WTC11 (cell line): ENCODE data around the gene EEIG2. TPM values are rescaled to one million over a fixed set of nuclear protein-coding genes. Genes with fewer than 3 reads are reported as not detected.
A peak's percentile ranks its signal among the peaks of the same experiment; 100 is the strongest.

Experiments
- ATAC-seq: fragments of 200-7000 bp; cut with Tn5 transposase; 2 replicates; pipeline ENCODE4 v1.10.0; 2021; ENCODE audit warnings: mild to moderate bottlenecking, moderate library complexity
- CTCF ChIA-PET: fragments of 300-600 bp; sonication (Branson Sonifier 250); formaldehyde crosslinking; loops from one replicate; lab custom pipeline; 2021; ENCODE audit warnings: antibody characterized with exemption; lab: Charles Lee
- POLR2A ChIA-PET: fragments of 350-600 bp; sonication (Branson Sonifier 250); formaldehyde crosslinking; loops from one replicate; lab custom pipeline; 2021; ENCODE audit warnings: antibody characterized with exemption; lab: Charles Lee
- DNase-seq: peaks from one replicate; pipeline ENCODE4 v3.0.0; 2021; ENCODE audit warnings: low spot score
- H3K27ac Mint-ChIP-seq: 2 replicates; pipeline ENCODE4 v1.8.0; 2021; ENCODE audit warnings: mixed read lengths
- H3K27me3 Mint-ChIP-seq: 2 replicates; pipeline ENCODE4 v1.8.0; 2021; ENCODE audit warnings: low read depth, mild to moderate bottlenecking, moderate library complexity, mixed read lengths
- H3K36me3 Mint-ChIP-seq: 2 replicates; pipeline ENCODE4 v1.8.0; 2021; ENCODE audit warnings: mixed read lengths
- H3K4me1 Mint-ChIP-seq: 2 replicates; pipeline ENCODE4 v1.8.0; 2022; ENCODE audit warnings: mixed read lengths
- H3K4me3 Mint-ChIP-seq: 2 replicates; pipeline ENCODE4 v1.8.0; 2021; ENCODE audit warnings: mild to moderate bottlenecking, moderate library complexity, mixed read lengths
- H3K9me3 Mint-ChIP-seq: 2 replicates; pipeline ENCODE4 v1.8.0; 2021; ENCODE audit warnings: mixed read lengths
- CBFB ChIP-seq: sonication (generic); formaldehyde crosslinking; IDR thresholded peaks from 2 replicates; pipeline ENCODE4 v1.8.1; 2022; ENCODE audit warnings: mild to moderate bottlenecking, low read depth, missing genetic modification reagents
- CREB1 ChIP-seq: sonication (generic); formaldehyde crosslinking; IDR thresholded peaks from 2 replicates; pipeline ENCODE4 v1.8.0; 2023; ENCODE audit warnings: mild to moderate bottlenecking, missing genetic modification reagents
- EMX1 ChIP-seq: fragments of 250-450 bp; sonication (Bioruptor Pico); IDR thresholded peaks from 2 replicates; pipeline ENCODE4 v1.8.0; 2021; ENCODE audit warnings: mild to moderate bottlenecking
- ETV6 ChIP-seq: sonication (generic); formaldehyde crosslinking; IDR thresholded peaks from 2 replicates; pipeline ENCODE4 v1.8.1; 2022; ENCODE audit warnings: mild to moderate bottlenecking, missing genetic modification reagents
- FOXJ3 ChIP-seq: sonication (generic); formaldehyde crosslinking; IDR thresholded peaks from 2 replicates; pipeline ENCODE4 v1.9.0; 2021; ENCODE audit warnings: missing genetic modification reagents, mild to moderate bottlenecking, borderline replicate concordance
- JUN ChIP-seq: sonication (generic); formaldehyde crosslinking; IDR thresholded peaks from 2 replicates; pipeline ENCODE4 v1.8.0; 2023; ENCODE audit warnings: mild to moderate bottlenecking, missing genetic modification reagents
- MXD4 ChIP-seq: fragments of 250-450 bp; sonication (Bioruptor Pico); IDR thresholded peaks from 2 replicates; pipeline ENCODE4 v1.8.0; 2021; ENCODE audit warnings: mild to moderate bottlenecking, moderate library complexity, borderline replicate concordance
- ZNF121 ChIP-seq: sonication (generic); formaldehyde crosslinking; IDR thresholded peaks from 2 replicates; pipeline ENCODE4 v1.8.0; 2023; ENCODE audit warnings: missing genetic modification reagents
- ZNF138 ChIP-seq: sonication (generic); formaldehyde crosslinking; conservative IDR thresholded peaks from 2 replicates; pipeline ENCODE4 v1.8.1; 2022; ENCODE audit warnings: mild to moderate bottlenecking, moderate library complexity, missing genetic modification reagents
- ZNF263 ChIP-seq: sonication (generic); formaldehyde crosslinking; IDR thresholded peaks from 2 replicates; pipeline ENCODE4 v1.8.1; 2022; ENCODE audit warnings: low read depth, mild to moderate bottlenecking, moderate library complexity, missing genetic modification reagents
- total RNA-seq: library from RNA; stranded (reverse); gene quantifications from 3 replicates; pipeline ENCODE4 v1.2.3, GENCODE V29; 2021
- TF ChIP-seq, protein P1 (sequence below): fragments of 200-600 bp; IDR thresholded peaks from 2 replicates; pipeline ENCODE4 v1.8.0; 2022; ENCODE audit warnings: antibody characterized with exemption
- TF ChIP-seq, protein P2 (sequence below): sonication (generic); formaldehyde crosslinking; IDR thresholded peaks from 2 replicates; pipeline ENCODE4 v1.8.1; 2022; ENCODE audit warnings: missing genetic modification reagents, borderline replicate concordance
- TF ChIP-seq, protein P3 (sequence below): sonication (generic); formaldehyde crosslinking; IDR thresholded peaks from 2 replicates; pipeline ENCODE4 v1.8.1; 2023; ENCODE audit warnings: mild to moderate bottlenecking, moderate library complexity, missing genetic modification reagents
- TF ChIP-seq, protein P4 (sequence below): fragments of 250-450 bp; sonication (Bioruptor Pico); IDR thresholded peaks from 2 replicates; pipeline ENCODE4 v2.1.2; 2022; ENCODE audit warnings: mild to moderate bottlenecking, moderate library complexity
- TF ChIP-seq, protein P5 (sequence below): fragments of 250-450 bp; sonication (Bioruptor Pico); IDR thresholded peaks from 2 replicates; pipeline ENCODE4 v1.9.0; 2021; ENCODE audit warnings: mild to moderate bottlenecking
- TF ChIP-seq, protein P6 (sequence below): sonication (generic); formaldehyde crosslinking; conservative IDR thresholded peaks from 2 replicates; pipeline ENCODE4 v1.8.1; 2023; ENCODE audit warnings: mild to moderate bottlenecking, low read depth, missing genetic modification reagents, moderate library complexity
- TF ChIP-seq, protein P7 (sequence below): sonication (generic); formaldehyde crosslinking; IDR thresholded peaks from 2 replicates; pipeline ENCODE4 v1.8.0; 2022; ENCODE audit warnings: mild to moderate bottlenecking, missing genetic modification reagents

EEIG2 gene
- total RNA-seq, 1 experiment from 2014 or later = 65.7 TPM

DNA sequence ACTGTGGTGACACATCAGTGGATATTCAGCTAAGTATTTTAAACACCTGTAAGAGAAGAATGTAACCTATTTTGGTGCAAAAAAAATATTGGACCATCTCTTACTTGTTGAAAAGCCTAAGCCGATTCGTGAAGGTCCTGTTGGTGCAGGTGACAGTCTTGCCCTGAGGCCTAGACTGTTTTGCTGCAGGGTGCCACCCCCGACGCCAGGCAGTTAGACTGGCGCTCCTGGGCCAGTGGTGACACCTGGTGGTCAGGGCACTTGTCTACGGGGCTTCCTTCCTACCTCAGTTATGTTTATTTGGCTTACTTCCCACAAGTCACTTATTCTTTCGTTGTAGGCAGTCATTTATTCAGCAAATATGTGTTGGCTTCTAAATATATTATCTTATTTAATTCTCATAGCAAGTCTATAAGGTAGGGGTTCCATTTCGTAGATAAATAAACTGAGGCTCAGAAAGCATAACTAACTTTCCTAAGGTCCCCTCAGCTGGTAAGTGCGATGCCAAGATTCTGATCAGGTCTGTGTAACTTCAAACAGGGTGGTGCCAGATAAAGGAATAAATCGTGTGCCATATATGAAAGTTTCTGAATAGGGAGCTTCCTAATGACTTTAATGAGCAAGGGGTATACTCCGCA lies 1.9 kb downstream of the EEIG2 start:
- Mint-ChIP-seq H3K27me3 (no peaks in the 10 kb centered on the region; the same call in 1 of the 2 replicates), H3K4me3 (peak overlapping the region; percentile 94), H3K4me1 (peaks cover 33% of the 10 kb centered on the region), H3K27ac (no peak overlapping the region), H3K9me3 (no peaks in the 10 kb centered on the region), H3K36me3 (no peaks in the 10 kb centered on the region)
- TF ChIP-seq, protein P1, sequence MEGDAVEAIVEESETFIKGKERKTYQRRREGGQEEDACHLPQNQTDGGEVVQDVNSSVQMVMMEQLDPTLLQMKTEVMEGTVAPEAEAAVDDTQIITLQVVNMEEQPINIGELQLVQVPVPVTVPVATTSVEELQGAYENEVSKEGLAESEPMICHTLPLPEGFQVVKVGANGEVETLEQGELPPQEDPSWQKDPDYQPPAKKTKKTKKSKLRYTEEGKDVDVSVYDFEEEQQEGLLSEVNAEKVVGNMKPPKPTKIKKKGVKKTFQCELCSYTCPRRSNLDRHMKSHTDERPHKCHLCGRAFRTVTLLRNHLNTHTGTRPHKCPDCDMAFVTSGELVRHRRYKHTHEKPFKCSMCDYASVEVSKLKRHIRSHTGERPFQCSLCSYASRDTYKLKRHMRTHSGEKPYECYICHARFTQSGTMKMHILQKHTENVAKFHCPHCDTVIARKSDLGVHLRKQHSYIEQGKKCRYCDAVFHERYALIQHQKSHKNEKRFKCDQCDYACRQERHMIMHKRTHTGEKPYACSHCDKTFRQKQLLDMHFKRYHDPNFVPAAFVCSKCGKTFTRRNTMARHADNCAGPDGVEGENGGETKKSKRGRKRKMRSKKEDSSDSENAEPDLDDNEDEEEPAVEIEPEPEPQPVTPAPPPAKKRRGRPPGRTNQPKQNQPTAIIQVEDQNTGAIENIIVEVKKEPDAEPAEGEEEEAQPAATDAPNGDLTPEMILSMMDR = peak; percentile 66
- no peak for TF ChIP-seq MXD4 (CRISPR knock-in tag)
- TF ChIP-seq ETV6 = no peak
- no peak for TF ChIP-seq CREB1 (CRISPR knock-in tag)
- POLR2A ChIA-PET = no interaction called here
- CTCF ChIA-PET = interaction anchor here (0.6 to 3.9 kb wide), 8 partner anchors 9 to 362 kb away, joined by 3 to 37 read pairs (median 4); partner anchors contain the start of gene SLC25A24
- DNase-seq (peak; percentile 85), ATAC-seq (peak; percentile 52)

DNA sequence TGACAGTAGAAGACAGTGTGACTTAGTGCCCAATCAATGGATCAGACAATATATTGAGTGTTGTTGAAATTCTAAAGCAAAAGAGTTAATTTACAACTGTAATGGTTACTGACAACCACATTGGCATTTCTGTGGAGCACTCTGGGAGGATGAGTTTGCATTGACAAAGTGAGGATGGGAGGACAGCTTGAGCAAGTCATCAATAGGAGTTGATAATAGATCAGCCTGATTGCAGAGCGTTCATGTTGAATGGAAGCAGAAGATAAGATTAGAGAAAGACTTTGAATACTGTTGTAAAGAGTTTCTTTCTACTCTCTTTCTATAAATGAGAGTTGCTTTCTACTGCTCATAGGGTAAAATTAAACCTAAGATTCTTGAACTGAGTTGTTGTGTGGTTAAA lies 3.9 kb downstream of the EEIG2 start:
- CTCF ChIA-PET = interaction anchor here (0.7 kb wide), 1 partner anchor 80 kb away, joined by 3 read pairs; no protein-coding TSS in a partner anchor
- H3K9me3 Mint-ChIP-seq = no peaks in the 10 kb centered on the region
- H3K4me1 Mint-ChIP-seq = peaks cover 35% of the 10 kb centered on the region
- ATAC-seq = no peak
- no peaks in the 10 kb centered on the region for H3K36me3 Mint-ChIP-seq
- no peaks in the 10 kb centered on the region; the same call in 1 of the 2 replicates for H3K27me3 Mint-ChIP-seq
- H3K4me3 Mint-ChIP-seq = no peak overlapping the region
- POLR2A ChIA-PET = no interaction called here
- no peak for DNase-seq
- 0 out of 2 replicates have a peak, but pooled peaks have one; percentile 29 for TF ChIP-seq ZNF263
- TF ChIP-seq, protein P2, sequence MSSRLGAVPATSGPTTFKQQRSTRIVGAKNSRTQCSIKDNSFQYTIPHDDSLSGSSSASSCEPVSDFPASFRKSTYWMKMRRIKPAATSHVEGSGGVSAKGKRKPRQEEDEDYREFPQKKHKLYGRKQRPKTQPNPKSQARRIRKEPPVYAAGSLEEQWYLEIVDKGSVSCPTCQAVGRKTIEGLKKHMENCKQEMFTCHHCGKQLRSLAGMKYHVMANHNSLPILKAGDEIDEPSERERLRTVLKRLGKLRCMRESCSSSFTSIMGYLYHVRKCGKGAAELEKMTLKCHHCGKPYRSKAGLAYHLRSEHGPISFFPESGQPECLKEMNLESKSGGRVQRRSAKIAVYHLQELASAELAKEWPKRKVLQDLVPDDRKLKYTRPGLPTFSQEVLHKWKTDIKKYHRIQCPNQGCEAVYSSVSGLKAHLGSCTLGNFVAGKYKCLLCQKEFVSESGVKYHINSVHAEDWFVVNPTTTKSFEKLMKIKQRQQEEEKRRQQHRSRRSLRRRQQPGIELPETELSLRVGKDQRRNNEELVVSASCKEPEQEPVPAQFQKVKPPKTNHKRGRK = no peak
- no peak overlapping the region for H3K27ac Mint-ChIP-seq

DNA sequence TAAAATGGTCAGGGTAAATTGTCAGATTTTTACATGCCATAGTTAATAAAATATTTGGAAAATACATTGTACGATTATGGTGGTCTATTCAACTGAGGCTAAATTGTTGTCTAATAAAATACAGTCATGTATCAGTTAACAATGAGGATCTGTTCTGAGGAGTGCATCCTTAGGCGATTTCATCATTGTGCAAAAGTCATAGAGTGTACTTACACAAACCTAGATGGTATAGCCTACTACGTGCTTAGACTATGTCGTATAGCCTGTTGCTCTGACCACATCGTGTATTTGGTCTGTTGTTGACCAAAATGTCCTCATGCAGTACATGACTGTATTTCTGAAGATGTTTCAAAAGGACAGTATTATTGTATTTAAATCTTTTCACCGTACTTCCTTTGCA lies 5.2 kb downstream of the EEIG2 start:
- Mint-ChIP-seq H3K9me3 (no peaks in the 10 kb centered on the region), H3K27ac (no peak overlapping the region), H3K4me3 (no peak overlapping the region), H3K4me1 (peaks cover 37% of the 10 kb centered on the region), H3K27me3 (no peaks in the 10 kb centered on the region; the same call in 1 of the 2 replicates), H3K36me3 (no peaks in the 10 kb centered on the region)
- no peak for ATAC-seq
- CTCF ChIA-PET = no interaction called here
- DNase-seq = no peak
- POLR2A ChIA-PET = no interaction called here
- TF ChIP-seq FOXJ3 (CRISPR knock-in tag) (no peak), CBFB (CRISPR knock-in tag) (no peak), EMX1 (no peak), ZNF138 (CRISPR knock-in tag) (no peak), ZNF121 (CRISPR knock-in tag) (no peak), JUN (CRISPR knock-in tag) (no peak), ETV6 (no peak)
- TF ChIP-seq, protein P3, sequence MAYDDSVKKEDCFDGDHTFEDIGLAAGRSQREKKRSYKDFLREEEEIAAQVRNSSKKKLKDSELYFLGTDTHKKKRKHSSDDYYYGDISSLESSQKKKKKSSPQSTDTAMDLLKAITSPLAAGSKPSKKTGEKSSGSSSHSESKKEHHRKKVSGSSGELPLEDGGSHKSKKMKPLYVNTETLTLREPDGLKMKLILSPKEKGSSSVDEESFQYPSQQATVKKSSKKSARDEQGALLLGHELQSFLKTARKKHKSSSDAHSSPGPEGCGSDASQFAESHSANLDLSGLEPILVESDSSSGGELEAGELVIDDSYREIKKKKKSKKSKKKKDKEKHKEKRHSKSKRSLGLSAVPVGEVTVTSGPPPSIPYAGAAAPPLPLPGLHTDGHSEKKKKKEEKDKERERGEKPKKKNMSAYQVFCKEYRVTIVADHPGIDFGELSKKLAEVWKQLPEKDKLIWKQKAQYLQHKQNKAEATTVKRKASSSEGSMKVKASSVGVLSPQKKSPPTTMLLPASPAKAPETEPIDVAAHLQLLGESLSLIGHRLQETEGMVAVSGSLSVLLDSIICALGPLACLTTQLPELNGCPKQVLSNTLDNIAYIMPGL = no peak
- TF ChIP-seq, protein P4, sequence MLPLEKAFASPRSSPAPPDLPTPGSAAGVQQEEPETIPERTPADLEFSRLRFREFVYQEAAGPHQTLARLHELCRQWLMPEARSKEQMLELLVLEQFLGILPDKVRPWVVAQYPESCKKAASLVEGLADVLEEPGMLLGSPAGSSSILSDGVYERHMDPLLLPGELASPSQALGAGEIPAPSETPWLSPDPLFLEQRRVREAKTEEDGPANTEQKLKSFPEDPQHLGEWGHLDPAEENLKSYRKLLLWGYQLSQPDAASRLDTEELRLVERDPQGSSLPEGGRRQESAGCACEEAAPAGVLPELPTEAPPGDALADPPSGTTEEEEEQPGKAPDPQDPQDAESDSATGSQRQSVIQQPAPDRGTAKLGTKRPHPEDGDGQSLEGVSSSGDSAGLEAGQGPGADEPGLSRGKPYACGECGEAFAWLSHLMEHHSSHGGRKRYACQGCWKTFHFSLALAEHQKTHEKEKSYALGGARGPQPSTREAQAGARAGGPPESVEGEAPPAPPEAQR (CRISPR knock-in tag) = no peak
- TF ChIP-seq, protein P5, sequence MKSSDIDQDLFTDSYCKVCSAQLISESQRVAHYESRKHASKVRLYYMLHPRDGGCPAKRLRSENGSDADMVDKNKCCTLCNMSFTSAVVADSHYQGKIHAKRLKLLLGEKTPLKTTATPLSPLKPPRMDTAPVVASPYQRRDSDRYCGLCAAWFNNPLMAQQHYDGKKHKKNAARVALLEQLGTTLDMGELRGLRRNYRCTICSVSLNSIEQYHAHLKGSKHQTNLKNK (CRISPR knock-in tag) = no peak
- TF ChIP-seq, protein P6, sequence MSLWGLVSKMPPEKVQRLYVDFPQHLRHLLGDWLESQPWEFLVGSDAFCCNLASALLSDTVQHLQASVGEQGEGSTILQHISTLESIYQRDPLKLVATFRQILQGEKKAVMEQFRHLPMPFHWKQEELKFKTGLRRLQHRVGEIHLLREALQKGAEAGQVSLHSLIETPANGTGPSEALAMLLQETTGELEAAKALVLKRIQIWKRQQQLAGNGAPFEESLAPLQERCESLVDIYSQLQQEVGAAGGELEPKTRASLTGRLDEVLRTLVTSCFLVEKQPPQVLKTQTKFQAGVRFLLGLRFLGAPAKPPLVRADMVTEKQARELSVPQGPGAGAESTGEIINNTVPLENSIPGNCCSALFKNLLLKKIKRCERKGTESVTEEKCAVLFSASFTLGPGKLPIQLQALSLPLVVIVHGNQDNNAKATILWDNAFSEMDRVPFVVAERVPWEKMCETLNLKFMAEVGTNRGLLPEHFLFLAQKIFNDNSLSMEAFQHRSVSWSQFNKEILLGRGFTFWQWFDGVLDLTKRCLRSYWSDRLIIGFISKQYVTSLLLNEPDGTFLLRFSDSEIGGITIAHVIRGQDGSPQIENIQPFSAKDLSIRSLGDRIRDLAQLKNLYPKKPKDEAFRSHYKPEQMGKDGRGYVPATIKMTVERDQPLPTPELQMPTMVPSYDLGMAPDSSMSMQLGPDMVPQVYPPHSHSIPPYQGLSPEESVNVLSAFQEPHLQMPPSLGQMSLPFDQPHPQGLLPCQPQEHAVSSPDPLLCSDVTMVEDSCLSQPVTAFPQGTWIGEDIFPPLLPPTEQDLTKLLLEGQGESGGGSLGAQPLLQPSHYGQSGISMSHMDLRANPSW (CRISPR knock-in tag) = no peak
- TF ChIP-seq, protein P7, sequence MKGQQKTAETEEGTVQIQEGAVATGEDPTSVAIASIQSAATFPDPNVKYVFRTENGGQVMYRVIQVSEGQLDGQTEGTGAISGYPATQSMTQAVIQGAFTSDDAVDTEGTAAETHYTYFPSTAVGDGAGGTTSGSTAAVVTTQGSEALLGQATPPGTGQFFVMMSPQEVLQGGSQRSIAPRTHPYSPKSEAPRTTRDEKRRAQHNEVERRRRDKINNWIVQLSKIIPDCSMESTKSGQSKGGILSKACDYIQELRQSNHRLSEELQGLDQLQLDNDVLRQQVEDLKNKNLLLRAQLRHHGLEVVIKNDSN (CRISPR knock-in tag) = no peak
